Epithelial cell of esophagus (primary cell): ENCODE data around the gene ERN1.

Experiments used
- DNase-seq: peaks from one replicate; pipeline ENCODE4 v3.0.0; 2010; ENCODE audit warnings: low read depth
- H3K4me3 ChIP-seq: 2 replicates; pipeline ENCODE4 v1.5.1; 2011; ENCODE audit warnings: mild to moderate bottlenecking, low read length, control low read depth
- TF ChIP-seq, protein P1 (sequence below): IDR thresholded peaks from 2 replicates; pipeline ENCODE4 v1.5.1; 2011; ENCODE audit warnings: low read depth, mild to moderate bottlenecking, low read length, control low read depth, inconsistent platforms; ENCODE audit not compliant: insufficient read depth; ENCODE audit errors: missing control alignments

The ERN1 gene

DNA sequence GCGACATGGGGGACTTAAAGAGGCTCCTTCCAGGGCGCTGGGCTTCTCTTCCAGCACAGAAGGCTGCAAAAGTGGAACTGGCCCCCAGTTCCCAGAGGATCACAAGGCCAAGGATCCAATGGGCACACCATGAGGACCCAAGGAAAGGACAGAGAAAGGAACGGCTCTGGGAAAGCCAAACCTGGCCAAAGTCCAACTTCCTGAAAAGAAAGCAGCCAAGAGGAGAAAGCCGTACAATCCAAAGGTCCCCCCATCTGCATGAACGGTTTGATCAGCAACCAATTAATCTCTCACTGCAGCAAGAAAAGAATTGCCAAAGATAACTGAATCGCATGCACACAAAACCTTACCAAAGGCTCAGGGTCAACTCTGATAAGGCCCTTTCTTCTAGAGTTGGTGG is 89.7 kb downstream of the ERN1 start:
- no peak for DNase-seq
- TF ChIP-seq, protein P1, sequence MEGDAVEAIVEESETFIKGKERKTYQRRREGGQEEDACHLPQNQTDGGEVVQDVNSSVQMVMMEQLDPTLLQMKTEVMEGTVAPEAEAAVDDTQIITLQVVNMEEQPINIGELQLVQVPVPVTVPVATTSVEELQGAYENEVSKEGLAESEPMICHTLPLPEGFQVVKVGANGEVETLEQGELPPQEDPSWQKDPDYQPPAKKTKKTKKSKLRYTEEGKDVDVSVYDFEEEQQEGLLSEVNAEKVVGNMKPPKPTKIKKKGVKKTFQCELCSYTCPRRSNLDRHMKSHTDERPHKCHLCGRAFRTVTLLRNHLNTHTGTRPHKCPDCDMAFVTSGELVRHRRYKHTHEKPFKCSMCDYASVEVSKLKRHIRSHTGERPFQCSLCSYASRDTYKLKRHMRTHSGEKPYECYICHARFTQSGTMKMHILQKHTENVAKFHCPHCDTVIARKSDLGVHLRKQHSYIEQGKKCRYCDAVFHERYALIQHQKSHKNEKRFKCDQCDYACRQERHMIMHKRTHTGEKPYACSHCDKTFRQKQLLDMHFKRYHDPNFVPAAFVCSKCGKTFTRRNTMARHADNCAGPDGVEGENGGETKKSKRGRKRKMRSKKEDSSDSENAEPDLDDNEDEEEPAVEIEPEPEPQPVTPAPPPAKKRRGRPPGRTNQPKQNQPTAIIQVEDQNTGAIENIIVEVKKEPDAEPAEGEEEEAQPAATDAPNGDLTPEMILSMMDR = no peak
- no peak overlapping the region for H3K4me3 ChIP-seq

DNA sequence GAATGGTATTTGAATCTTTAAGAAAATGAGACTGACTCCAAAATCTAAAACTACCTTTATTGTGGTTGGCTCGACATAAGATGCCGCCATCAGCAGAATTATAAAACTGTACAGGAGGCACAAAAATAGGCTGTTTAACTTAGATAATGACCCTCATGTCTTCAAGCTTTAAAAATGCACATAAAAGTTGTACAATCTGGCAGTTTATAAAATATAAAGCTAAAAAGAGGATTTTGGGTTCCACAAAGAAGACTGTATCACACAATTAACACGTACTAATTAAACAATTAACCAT is 90.9 kb downstream of the ERN1 start:
- no peak overlapping the region for H3K4me3 ChIP-seq
- no peak for DNase-seq
- TF ChIP-seq, protein P1 = no peak

DNA sequence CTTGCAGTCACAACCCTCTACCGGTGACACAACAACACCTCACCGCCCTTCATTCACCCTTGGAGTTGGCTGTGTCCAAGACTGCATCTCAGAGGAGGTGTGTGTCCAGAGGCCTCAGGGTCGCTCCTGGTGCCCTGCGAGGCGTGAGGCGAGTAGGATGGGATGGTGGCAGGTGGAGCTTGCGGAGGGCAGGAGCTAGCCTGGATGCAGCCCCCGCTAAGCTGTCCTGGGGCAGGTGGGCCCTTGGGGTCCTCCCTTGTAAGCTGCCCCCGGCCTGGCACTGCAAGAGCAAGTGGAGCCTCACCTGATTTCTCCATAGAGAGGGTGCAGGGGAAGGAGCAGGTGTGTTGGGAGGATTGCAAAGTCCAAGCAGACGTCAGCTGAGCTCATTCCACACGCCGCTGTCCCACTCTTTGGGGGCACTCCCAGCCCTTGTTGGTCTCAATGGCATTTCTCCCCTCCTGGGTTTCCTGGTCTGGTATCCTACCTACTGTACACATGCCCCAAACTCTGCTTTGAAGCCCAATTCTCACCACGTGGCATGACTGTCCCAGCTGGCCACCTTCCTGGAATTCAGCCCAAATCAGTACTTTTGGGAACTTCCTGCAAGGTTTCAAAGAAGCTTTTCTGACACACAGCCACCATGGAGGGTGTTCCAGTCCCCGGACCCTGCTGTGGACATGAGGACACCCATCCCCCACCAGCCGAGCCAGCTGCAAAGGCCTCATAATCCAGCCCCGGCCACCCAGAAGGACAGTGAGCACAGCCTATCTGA is 91.4 kb downstream of the ERN1 start:
- DNase-seq = no peak
- TF ChIP-seq, protein P1 = no peak
- H3K4me3 ChIP-seq = no peak overlapping the region

- H3K4me3 ChIP-seq = no peak overlapping the region
- TF ChIP-seq, protein P1 = no peak
- DNase-seq = no peak
These were observed 92.1 kb downstream of the ERN1 start for GRCh38 chr17:64037802-64038201.

- TF ChIP-seq, protein P1 = no peak
- no peak for DNase-seq
These were observed 92.8 kb downstream of the ERN1 start for GRCh38 chr17:64037180-64037579.

GRCh38 chr17:64036198-64036922 is 93.6 kb downstream of the ERN1 start:
- TF ChIP-seq, protein P1 = no peak
- no peak overlapping the region for H3K4me3 ChIP-seq
- no peak for DNase-seq

More at GRCh38 chr17:64037180-64037579, 92.8 kb downstream of the ERN1 start:
- H3K4me3 ChIP-seq = no peak overlapping the region
